ENCODE data around the gene DNAJB8. TPM values are rescaled to one million over a fixed set of nuclear protein-coding genes. Genes with fewer than 3 reads are reported as not detected.

Gene DNAJB8
- total RNA-seq, 1 donor from 2014 or later = not detected

GRCh38 chr3:128475355-128475754 lies 8.7 kb upstream of the DNAJB8 start:
- peaks cover 29% of the 10 kb centered on the region for H3K27me3 Mint-ChIP-seq (ENCODE audit: unreplicated experiment)
- H3K27ac Mint-ChIP-seq (ENCODE audit: unreplicated experiment) = no peak overlapping the region
- H3K4me1 Mint-ChIP-seq (ENCODE audit: unreplicated experiment) = no peaks in the 10 kb centered on the region
- DNase-seq (ENCODE audit: extremely low spot score, unreplicated experiment) = no peak
- peaks cover 3% of the 10 kb centered on the region for H3K9me3 Mint-ChIP-seq (ENCODE audit: unreplicated experiment)
- TF ChIP-seq CTCF (IDR thresholded peaks at IDR 0.05) = no peak
- H3K36me3 Mint-ChIP-seq (ENCODE audit: unreplicated experiment) = peaks cover 2% of the 10 kb centered on the region
- no peak overlapping the region for H3K4me3 Mint-ChIP-seq (ENCODE audit: unreplicated experiment)

- no peak overlapping the region for H3K27ac Mint-ChIP-seq (ENCODE audit: unreplicated experiment)
- H3K9me3 Mint-ChIP-seq (ENCODE audit: unreplicated experiment) = peaks cover 3% of the 10 kb centered on the region
- DNase-seq (ENCODE audit: extremely low spot score, unreplicated experiment) = no peak
- TF ChIP-seq CTCF (IDR thresholded peaks at IDR 0.05) = no peak
- no peaks in the 10 kb centered on the region for H3K4me1 Mint-ChIP-seq (ENCODE audit: unreplicated experiment)
- H3K36me3 Mint-ChIP-seq (ENCODE audit: unreplicated experiment) = peaks cover 2% of the 10 kb centered on the region
- no peak overlapping the region for H3K4me3 Mint-ChIP-seq (ENCODE audit: unreplicated experiment)
- H3K27me3 Mint-ChIP-seq (ENCODE audit: unreplicated experiment) = peaks cover 29% of the 10 kb centered on the region
These were observed 7.0 kb upstream of the DNAJB8 start for GRCh38 chr3:128473737-128474136.

- H3K27ac Mint-ChIP-seq (ENCODE audit: unreplicated experiment) = no peak overlapping the region
These were observed 6.5 kb upstream of the DNAJB8 start for GRCh38 chr3:128473180-128473519.

GRCh38 chr3:128472449-128473179 lies 5.9 kb upstream of the DNAJB8 start:
- H3K9me3 Mint-ChIP-seq (ENCODE audit: unreplicated experiment) = peaks cover 3% of the 10 kb centered on the region
- TF ChIP-seq CTCF (IDR thresholded peaks at IDR 0.05) = no peak
- H3K27me3 Mint-ChIP-seq (ENCODE audit: unreplicated experiment) = peaks cover 29% of the 10 kb centered on the region
- H3K4me1 Mint-ChIP-seq (ENCODE audit: unreplicated experiment) = no peaks in the 10 kb centered on the region
- H3K27ac Mint-ChIP-seq (ENCODE audit: unreplicated experiment) = no peak overlapping the region
- H3K36me3 Mint-ChIP-seq (ENCODE audit: unreplicated experiment) = peaks cover 2% of the 10 kb centered on the region
- no peak overlapping the region for H3K4me3 Mint-ChIP-seq (ENCODE audit: unreplicated experiment)
- DNase-seq (ENCODE audit: extremely low spot score, unreplicated experiment) = no peak

More at GRCh38 chr3:128473180-128473519, 6.5 kb upstream of the DNAJB8 start:
- Mint-ChIP-seq H3K4me1 (ENCODE audit: unreplicated experiment) (no peaks in the 10 kb centered on the region), H3K36me3 (ENCODE audit: unreplicated experiment) (peaks cover 2% of the 10 kb centered on the region), H3K27me3 (ENCODE audit: unreplicated experiment) (peaks cover 29% of the 10 kb centered on the region), H3K9me3 (ENCODE audit: unreplicated experiment) (peaks cover 3% of the 10 kb centered on the region), H3K4me3 (ENCODE audit: unreplicated experiment) (no peak overlapping the region)
- no peak for TF ChIP-seq CTCF (IDR thresholded peaks at IDR 0.05)
- no peak for DNase-seq (ENCODE audit: extremely low spot score, unreplicated experiment)

- Mint-ChIP-seq H3K27me3 (ENCODE audit: unreplicated experiment) (peaks cover 37% of the 10 kb centered on the region), H3K27ac (ENCODE audit: unreplicated experiment) (no peak overlapping the region), H3K9me3 (ENCODE audit: unreplicated experiment) (peaks cover 3% of the 10 kb centered on the region), H3K36me3 (ENCODE audit: unreplicated experiment) (peaks cover 2% of the 10 kb centered on the region), H3K4me1 (ENCODE audit: unreplicated experiment) (no peaks in the 10 kb centered on the region), H3K4me3 (ENCODE audit: unreplicated experiment) (no peak overlapping the region)
- no peak for TF ChIP-seq CTCF (IDR thresholded peaks at IDR 0.05)
- no peak for DNase-seq (ENCODE audit: extremely low spot score, unreplicated experiment)
These were observed 5.0 kb upstream of the DNAJB8 start for GRCh38 chr3:128471720-128472119.
